GM12892 (cell line): ENCODE results near the gene GNAI3.

Experiments
- POLR2A ChIP-seq: IDR thresholded peaks from 2 replicates; pipeline ENCODE4 v1.6.1; 2011; ENCODE audit warnings: low read depth, low read length, control low read depth
- POLR2AphosphoS5 ChIP-seq: IDR thresholded peaks from 2 replicates; pipeline ENCODE4 v1.6.1; 2011; ENCODE audit warnings: low read depth, low read length, control low read depth
- TAF1 ChIP-seq: IDR thresholded peaks from 2 replicates; pipeline ENCODE4 v1.6.1; 2011; ENCODE audit warnings: low read depth, mild to moderate bottlenecking, control low read depth, low read length, borderline replicate concordance

GRCh38 chr1:109615879-109616278 is 67.5 kb downstream of the GNAI3 start:
- TF ChIP-seq POLR2A, result no peak
- TF ChIP-seq TAF1, result no peak
- TF ChIP-seq POLR2AphosphoS5, result no peak
